ENCODE measurements around the gene NEU2.

GRCh38 chr2:233040571-233040970, 8.1 kb downstream of the NEU2 start:
- TF ChIP-seq, protein P1, sequence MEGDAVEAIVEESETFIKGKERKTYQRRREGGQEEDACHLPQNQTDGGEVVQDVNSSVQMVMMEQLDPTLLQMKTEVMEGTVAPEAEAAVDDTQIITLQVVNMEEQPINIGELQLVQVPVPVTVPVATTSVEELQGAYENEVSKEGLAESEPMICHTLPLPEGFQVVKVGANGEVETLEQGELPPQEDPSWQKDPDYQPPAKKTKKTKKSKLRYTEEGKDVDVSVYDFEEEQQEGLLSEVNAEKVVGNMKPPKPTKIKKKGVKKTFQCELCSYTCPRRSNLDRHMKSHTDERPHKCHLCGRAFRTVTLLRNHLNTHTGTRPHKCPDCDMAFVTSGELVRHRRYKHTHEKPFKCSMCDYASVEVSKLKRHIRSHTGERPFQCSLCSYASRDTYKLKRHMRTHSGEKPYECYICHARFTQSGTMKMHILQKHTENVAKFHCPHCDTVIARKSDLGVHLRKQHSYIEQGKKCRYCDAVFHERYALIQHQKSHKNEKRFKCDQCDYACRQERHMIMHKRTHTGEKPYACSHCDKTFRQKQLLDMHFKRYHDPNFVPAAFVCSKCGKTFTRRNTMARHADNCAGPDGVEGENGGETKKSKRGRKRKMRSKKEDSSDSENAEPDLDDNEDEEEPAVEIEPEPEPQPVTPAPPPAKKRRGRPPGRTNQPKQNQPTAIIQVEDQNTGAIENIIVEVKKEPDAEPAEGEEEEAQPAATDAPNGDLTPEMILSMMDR (IDR thresholded peaks at IDR 0.05), result no peak
- no peak for TF ChIP-seq POLR2A (IDR thresholded peaks at IDR 0.05)

Measured in uterus (tissue), 2 donors.